MCF 10A (cell line): ENCODE data around the gene ZNF629. TPM values are rescaled to one million over a fixed set of nuclear protein-coding genes. Genes with fewer than 3 reads are reported as not detected.
A peak's percentile ranks its signal among the peaks of the same experiment; 100 is the strongest.

ENCODE experiments used
- BruUV-seq: library from RNA; stranded (reverse); fragments of 400-500 nt; replicated peaks from 2 replicates; lab custom pipeline; 2021; lab: Mats Ljungman, UMichigan
- CTCF ChIA-PET: fragments of 300-600 bp; sonication (Branson Sonifier 250); formaldehyde crosslinking; extraction: SDS; loops from one replicate; lab custom pipeline; 2021; ENCODE audit warnings: antibody characterized with exemption, inconsistent platforms; lab: Yijun Ruan, JAX
- POLR2A ChIA-PET: fragments of 300-600, 350-650 bp; sonication (Branson Sonifier 250); formaldehyde crosslinking; extraction: SDS; loops from one replicate; lab custom pipeline; 2020; ENCODE audit warnings: antibody characterized with exemption, inconsistent platforms; lab: Yijun Ruan, JAX
- DNase-seq: peaks from one replicate; pipeline ENCODE4 v3.0.0-alpha.2; 2018; ENCODE audit not compliant: unreplicated experiment
- H3K27ac Mint-ChIP-seq: one replicate; pipeline ENCODE4 v1.8.0; 2022; ENCODE audit warnings: mild to moderate bottlenecking, low read depth, mixed read lengths; ENCODE audit not compliant: unreplicated experiment
- H3K27me3 Mint-ChIP-seq: one replicate; pipeline ENCODE4 v1.8.0; 2022; ENCODE audit warnings: mixed read lengths; ENCODE audit not compliant: insufficient read depth, unreplicated experiment
- H3K36me3 Mint-ChIP-seq: one replicate; pipeline ENCODE4 v1.8.0; 2022; ENCODE audit warnings: mild to moderate bottlenecking, moderate library complexity, mixed read lengths; ENCODE audit not compliant: insufficient read depth, unreplicated experiment
- H3K4me1 Mint-ChIP-seq: one replicate; pipeline ENCODE4 v1.8.0; 2022; ENCODE audit warnings: mixed read lengths; ENCODE audit not compliant: insufficient read depth, unreplicated experiment
- H3K4me3 Mint-ChIP-seq: one replicate; pipeline ENCODE4 v1.8.0; 2022; ENCODE audit warnings: mild to moderate bottlenecking, moderate library complexity, mixed read lengths; ENCODE audit not compliant: unreplicated experiment
- H3K9me3 Mint-ChIP-seq: one replicate; pipeline ENCODE4 v1.8.0; 2022; ENCODE audit warnings: mixed read lengths; ENCODE audit not compliant: unreplicated experiment
- CTCF ChIP-seq: fragments of 200-600 bp; IDR thresholded peaks from one replicate; pipeline ENCODE4 v1.8.0; 2022; ENCODE audit warnings: antibody characterized with exemption, mild to moderate bottlenecking; ENCODE audit not compliant: unreplicated experiment
- intact Hi-C: fragments of 100-400 bp; cut with micrococcal nuclease; formaldehyde crosslinking; loops from 2 replicates; pipeline ENCODE4 v1.14.1; 2022
- total RNA-seq: library from RNA; stranded (reverse); gene quantifications from 2 replicates; pipeline ENCODE4 v1.2.3, GENCODE V29; 2022

Gene ZNF629
- total RNA-seq, 1 experiment from 2014 or later = 10.9 TPM

- Mint-ChIP-seq H3K4me3 (no peak overlapping the region), H3K36me3 (peaks cover 91% of the 10 kb centered on the region), H3K9me3 (no peaks in the 10 kb centered on the region), H3K27ac (peak overlapping the region; percentile 85), H3K4me1 (peaks cover 25% of the 10 kb centered on the region), H3K27me3 (no peaks in the 10 kb centered on the region)
- ChIA-PET POLR2A (interaction anchor here (0.6 to 4.1 kb wide), 18 partner anchors 9 to 292 kb away, joined by 3 to 41 read pairs (median 4); partner anchors contain the start of genes CFAP119, FBRS, PHKG2 and RNF40), CTCF (no interaction called here)
- BruUV-seq = no TSS peak
- DNase-seq = no peak
- intact Hi-C loops = no loop called here
- TF ChIP-seq CTCF = no peak
Measured at GRCh38 chr16:30738984-30739951, 47.7 kb downstream of the ZNF629 start.

- H3K27ac Mint-ChIP-seq = peak overlapping the region; percentile 63
Measured at GRCh38 chr16:30737794-30738648, 49.0 kb downstream of the ZNF629 start.

GRCh38 chr16:30736995-30737793 is 49.8 kb downstream of the ZNF629 start:
- no peak for DNase-seq
- Mint-ChIP-seq H3K36me3 (peaks cover 91% of the 10 kb centered on the region), H3K27me3 (no peaks in the 10 kb centered on the region), H3K27ac (peak overlapping the region; percentile 63), H3K4me1 (peaks cover 23% of the 10 kb centered on the region), H3K9me3 (no peaks in the 10 kb centered on the region), H3K4me3 (no peak overlapping the region)
- intact Hi-C loops = no loop called here
- POLR2A ChIA-PET = interaction anchor here (1.1 to 2.3 kb wide), 4 partner anchors 11 to 19 kb away, joined by 3 to 12 read pairs (median 4); partner anchors contain the start of gene PHKG2
- BruUV-seq = no TSS peak
- TF ChIP-seq CTCF = no peak
- CTCF ChIA-PET = no interaction called here

More at GRCh38 chr16:30737794-30738648, 49.0 kb downstream of the ZNF629 start:
- TF ChIP-seq CTCF = no peak
- intact Hi-C loops = no loop called here
- no TSS peak for BruUV-seq
- H3K9me3 Mint-ChIP-seq = no peaks in the 10 kb centered on the region
- ChIA-PET CTCF (no interaction called here), POLR2A (interaction anchor here (0.6 to 2.3 kb wide), 7 partner anchors 10 to 1797 kb away, joined by 3 to 12 read pairs (median 3); partner anchors contain the start of genes PHKG2 and SRCAP)
- H3K27me3 Mint-ChIP-seq = no peaks in the 10 kb centered on the region
- no peak overlapping the region for H3K4me3 Mint-ChIP-seq
- peaks cover 25% of the 10 kb centered on the region for H3K4me1 Mint-ChIP-seq
- DNase-seq = no peak
- peaks cover 91% of the 10 kb centered on the region for H3K36me3 Mint-ChIP-seq
